Stromal cell of bone marrow (primary cell): Measurements from ENCODE around the gene IRAK1.

Experiments
- DNase-seq: peaks from one replicate; pipeline ENCODE4 v3.0.0-alpha.2; 2012; ENCODE audit warnings: low read depth

IRAK1 gene

DNA sequence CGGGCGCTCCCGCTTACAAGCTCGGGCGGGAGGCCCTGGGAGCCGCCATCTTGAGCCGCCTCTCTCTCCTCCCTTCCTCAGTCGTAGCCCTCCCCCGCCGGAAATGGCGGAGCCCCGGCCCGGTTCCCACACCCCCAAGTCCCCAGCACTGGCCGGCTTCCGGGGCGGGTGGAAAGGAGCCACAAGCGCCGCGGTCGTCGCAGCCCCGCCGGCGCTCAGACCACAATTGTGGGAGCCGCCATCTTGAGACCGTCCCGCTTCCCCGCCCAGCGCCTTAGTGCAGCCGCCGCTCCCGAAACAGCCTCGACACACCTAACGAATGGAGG lies 48.6 kb downstream of the IRAK1 start:
- DNase-seq, result peak; percentile 81

DNA sequence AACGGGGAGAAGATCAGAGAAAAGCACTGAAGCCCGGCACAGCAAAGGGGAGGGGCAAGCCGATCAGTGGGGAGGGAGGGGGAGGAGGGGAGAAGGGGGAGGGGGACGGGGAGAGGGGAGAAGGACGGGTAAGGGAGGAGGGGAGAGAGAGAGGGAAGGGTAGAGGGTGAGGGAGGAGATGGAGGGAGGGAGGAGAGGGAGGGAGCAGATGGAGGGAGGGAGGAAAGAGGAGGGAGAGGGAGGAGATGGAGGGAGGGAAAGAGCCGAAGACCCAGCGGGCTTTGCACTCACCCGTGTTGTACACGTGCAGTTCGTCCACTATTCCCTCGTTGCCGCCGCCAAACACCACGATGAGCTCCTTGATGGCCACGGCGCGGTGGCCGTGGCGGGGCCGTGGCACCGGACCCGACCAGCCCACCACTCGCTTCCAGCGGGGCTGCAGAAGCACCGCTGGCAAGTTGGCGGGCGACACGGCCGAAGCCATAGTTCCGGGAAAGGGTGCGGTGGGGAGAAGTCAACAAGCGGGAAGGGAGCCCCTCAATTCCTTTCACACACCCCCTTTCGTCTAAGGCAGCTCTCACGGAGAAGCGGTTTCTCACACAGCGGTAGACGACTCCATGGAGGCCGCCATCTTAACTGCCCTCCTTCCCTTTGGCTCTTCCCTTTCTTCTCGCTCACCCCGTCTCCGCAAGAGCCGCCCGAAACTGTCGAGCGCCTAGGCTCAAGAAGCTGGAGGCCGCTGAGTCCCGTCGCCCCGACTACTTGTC lies 49.2 kb downstream of the IRAK1 start:
- DNase-seq, result peak; percentile 52

DNA sequence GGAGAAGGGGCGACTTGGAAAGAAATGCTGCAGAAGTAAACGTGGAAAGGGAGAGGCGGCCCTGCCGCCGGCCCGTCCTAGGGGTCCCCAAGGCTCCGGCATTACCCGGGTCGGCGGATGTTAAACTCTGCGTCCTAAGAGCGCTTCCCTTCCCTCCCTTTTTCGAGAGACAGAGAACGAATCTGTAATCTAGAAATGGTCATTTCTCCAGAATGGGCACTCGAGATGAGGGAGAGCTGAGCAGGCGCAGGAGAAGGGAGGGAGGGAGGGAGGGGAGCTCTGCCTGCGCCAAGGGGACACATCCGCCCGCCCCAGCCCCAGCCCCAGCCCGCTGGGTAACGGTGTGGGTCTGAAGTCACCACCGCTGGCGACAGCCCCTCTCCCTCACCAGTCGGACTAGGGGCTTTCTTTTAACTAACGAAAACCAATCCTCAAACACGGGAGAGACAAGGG lies 49.8 kb downstream of the IRAK1 start:
- peak; percentile 15 for DNase-seq

DNA sequence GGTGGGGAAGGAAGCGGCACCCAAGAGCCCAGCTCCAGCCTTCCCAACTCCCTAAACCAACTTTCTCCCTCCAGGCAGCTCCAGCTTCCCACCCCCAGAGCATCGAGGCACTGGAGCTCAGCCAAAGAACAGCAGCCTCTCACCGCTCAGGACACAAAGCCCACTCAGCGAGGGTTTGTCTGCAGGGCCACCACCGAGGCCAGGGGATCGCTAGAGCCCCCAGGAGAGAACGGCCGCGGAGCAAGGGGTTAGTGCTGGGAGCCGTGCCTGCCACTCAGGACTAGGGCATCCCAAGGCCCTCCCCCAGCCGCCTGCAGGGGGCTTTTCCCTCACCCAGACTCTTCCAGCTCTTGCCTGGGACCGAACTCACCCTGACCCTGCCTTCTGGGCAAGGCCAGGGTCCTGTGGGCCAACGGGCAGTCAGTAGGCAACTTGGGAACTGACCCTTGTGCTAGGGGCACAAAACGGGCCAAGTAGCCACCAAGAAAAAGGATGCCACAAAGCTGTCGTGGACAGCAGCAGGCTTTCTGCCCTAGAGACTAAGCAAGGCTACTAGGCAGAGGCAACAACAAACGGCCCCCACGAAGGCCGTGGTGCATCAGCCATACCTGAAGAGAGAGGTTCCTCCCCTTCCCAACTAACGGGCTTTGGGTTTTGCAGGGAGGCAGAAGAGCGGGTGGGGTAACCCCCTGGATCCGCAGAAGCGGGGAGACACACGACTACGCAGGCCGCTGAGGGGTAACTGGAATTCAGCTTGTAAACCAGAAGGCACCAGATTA lies 50.4 kb downstream of the IRAK1 start:
- no peak for DNase-seq

DNA sequence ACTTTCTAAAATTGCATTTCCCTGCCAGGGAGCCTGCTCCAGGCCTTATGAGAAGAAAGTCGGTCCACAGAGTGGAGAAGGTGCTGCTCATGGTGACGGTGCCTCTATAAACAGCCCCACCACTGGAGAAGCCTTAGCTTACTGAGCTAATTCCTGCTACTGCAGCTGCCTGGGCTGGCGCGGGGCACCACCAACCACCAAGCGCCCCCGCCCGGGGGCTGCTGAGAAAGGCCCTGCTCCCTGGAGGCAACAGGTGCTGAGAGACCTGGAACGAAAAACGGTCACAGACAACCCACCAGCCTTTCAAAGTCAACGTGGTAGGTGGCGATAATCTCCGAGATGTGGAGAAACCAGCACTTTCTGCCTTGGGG lies 51.0 kb downstream of the IRAK1 start:
- DNase-seq, result no peak

DNA sequence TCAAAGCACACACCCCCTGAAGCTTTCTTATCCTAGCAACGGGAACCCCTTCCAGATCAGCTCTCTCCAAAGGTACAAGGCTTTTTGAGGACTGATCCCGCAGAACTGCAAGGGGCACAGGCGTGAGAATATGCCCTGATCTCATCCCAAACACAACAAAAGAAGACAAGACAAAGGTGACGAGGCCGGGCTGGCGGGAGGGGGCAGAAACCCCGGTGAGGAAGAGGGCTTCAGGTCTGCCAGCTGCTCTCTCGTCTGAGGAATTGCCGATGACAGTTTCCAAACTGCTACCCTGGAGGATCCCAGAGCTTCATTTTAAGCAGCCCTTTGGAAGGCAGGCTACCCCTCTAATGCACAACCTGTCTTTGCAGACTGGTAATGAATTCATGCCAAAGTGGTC lies 51.4 kb downstream of the IRAK1 start:
- no peak for DNase-seq

DNA sequence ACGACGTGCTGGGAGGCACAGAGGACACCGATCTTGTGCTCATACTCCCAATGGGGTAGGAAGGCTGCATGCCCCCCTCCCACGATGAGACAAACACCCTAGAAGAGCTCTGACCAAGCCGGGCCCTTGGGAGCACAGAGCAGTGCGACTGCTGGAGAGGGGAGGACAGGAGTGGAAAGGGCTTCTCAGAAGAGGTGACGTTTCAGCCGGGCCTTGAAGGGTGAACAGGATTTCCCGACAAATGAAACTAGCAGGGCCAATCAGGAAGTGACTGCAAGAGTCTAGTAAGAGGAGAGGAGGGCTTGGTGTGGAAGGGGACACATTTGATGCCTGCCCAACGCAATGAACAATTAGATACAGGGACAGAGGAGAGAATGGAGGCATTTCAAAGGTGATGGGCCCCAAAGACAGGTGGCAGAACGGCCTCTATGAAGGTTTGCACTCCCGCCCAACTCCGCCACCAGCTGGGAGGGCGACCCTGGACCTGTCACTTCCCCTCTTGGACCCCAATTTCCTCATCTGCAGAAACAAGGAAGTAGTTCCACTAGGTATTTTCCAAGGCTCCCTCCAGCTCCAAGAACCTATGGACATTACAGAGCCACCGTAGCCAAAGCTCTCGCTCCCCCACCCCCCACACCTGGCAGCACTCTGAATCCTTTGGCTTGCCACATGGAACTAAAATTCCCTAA lies 52.0 kb downstream of the IRAK1 start:
- DNase-seq, result no peak

DNA sequence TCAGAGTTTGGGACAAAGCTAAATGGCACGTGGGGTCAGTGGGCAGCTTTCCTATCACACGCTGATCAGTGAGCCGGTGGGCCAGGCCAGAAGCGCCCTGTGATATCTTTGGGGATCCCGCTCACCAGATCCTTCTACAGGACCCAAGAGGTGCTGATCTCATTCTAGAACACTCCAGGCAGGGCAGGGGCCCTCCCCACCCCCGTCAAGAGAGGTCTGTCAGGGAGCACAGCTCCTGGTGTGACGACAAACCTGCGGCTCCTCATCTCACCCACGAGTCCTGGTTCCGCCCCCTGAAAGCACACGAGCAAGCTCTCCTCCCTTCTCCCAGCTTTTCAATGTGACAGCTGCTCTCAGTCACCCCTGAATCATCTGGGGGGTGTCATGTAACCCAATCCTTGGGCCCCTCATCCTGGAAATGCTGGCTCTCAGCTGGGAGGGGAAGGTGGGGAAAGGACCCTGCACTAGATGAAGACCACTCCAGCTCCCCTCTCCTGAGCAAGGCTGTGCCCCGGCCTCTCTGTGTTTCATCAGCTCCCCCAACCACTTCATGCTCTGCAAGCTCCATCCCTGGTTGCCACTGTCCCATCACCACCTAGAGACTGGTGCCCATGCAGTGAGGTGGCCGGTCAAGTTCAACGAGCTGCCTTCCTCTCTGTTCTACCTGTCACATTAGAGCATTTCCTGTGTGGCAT lies 52.7 kb downstream of the IRAK1 start:
- no peak for DNase-seq

DNA sequence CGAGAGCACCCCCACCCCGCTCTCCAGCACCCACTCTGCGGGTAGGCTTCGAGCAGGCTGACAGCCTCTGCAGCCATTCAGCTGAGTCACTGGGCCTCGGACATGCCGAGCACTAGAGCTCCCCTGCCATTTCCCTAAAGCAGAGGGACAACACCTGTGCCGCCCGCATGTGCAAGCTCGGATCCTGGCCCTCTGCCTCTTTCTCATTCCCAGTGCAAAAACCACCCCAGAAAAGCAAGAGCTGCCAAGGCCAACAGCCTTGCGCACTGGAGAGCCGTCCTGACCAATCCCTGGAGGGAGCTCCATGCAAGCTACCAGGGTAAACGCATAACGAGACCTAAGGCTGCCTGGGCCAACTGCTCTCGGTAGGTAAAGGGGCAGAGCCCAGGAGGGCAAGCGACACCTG lies 53.4 kb downstream of the IRAK1 start:
- DNase-seq, result no peak

DNA sequence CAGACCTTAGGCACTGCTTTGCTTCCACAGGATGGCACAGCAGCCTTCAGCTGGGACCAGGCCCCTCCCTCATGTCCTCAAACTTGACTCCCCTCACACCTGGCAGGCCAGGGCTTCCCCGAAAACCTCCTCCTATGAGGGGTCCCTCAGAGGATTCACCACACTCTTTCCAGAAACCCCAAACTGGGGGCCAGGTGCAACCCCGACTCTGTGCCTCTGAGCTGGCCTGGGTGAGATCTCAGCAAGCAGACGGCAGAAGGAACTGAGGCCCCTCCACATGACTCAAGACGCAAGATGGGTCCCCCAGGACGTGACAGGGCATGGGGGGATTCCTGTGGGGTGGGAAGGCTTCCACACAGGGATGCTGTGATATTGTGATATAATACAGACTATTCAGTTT lies 54.3 kb downstream of the IRAK1 start:
- DNase-seq, result no peak

DNA sequence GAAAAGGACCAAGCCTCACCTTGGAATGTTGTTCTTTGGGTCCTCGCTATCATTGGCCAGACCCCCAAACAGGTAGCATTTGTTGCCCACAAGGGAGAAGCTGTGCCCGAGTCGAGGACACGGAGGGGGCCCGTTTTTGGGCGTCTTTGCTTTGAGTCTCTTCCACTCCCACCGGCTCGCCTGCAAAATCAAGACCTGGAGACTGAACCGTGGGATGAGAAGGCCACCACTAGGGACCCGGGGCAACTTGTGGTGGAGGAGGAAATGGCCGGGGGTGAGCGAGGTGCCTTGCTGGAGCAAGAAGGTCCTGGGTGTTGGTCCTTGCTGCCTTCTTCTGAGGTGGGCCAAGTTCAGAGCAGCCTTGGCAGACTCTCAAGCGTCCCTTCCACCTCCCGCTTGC lies 55.6 kb downstream of the IRAK1 start:
- no peak for DNase-seq

DNA sequence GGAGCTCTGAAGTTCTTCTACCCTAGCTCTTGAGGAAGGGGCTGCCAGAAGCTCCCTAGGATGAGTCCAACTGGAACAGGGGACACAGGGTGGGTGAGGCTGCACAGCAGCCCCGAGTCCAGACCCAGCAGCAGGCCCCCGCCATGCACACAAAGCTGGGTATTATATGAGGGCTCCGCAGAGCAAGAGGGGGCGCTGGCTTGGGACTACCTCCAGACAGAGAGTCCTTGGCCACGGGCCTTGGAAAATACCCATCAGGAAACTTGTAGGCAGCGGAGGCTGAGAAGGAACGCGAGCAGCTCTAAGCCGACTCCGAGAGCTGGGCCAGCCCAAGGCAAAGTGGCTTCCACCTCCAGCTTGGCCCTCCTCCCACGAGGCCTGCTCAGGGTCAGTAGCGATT lies 56.2 kb downstream of the IRAK1 start:
- no peak for DNase-seq

DNA sequence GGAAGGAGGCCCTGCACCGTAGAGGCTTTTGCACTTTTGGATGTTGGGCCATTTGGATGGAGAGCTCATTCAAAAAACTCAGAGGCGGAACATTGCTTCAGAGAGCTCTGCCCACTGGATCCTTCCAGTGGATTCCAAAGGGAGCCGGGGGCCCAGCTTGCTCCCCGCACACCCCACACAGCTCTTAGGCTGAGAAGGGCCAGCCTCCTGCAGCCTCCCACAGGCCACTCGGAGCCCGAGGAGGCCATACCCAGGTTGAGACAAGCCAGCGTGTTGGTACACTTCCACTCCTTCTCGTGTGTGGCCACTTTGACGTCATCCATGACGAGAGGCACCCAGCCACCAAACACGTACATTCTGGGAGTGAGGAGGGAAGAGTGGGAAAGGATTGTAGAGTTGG lies 58.4 kb downstream of the IRAK1 start:
- no peak for DNase-seq

DNA sequence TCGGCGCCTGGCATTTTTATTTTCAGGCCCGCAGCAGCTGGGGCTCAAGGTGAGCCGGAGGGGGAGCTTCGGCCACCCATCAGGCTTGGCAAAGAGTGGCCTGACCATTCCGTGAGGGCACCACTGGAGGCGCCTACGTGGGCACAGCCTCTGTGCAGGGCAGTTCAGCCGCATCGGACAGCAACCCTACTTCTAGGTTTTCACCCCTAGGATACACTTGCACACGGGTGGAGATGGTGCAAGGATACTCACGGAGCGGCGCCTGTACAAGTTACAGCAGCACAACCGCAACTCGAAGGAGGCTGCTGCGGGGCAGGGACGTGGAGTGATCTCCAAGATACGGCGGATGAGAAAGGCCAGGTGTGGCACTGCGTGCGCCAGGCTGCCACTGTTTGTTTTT lies 58.9 kb downstream of the IRAK1 start:
- no peak for DNase-seq
